HG02623 (cell line): ENCODE results near the gene HES1.

Experiments
- ATAC-seq: cut with Tn5 transposase; IDR thresholded peaks from one replicate; pipeline ENCODE4 v1.9.1; 2021; ENCODE audit warnings: moderate library complexity; ENCODE audit not compliant: unreplicated experiment

HES1 gene

GRCh38 chr3:194101592-194102432 is 34.1 kb upstream of the HES1 start:
- peak; percentile 9 for ATAC-seq

DNA sequence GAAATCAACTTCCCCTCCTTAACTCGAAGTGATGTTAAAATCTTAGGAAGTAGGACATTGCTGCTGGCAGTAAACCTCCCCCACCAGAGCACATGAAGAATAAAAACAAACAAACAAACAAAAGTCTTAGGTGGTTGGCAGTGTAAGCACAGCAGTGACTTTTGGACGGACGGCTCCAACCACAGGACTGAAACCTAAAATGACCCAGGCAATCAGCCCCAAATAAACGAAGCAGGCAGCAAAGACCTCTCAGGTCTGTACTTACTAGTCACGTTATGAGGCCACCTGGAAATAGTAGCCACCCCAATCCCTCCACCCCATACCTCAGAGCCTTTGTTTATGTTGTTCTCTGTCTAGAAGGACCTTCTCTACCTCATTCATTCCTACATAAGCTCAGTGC is 33.5 kb upstream of the HES1 start:
- no peak for ATAC-seq

DNA sequence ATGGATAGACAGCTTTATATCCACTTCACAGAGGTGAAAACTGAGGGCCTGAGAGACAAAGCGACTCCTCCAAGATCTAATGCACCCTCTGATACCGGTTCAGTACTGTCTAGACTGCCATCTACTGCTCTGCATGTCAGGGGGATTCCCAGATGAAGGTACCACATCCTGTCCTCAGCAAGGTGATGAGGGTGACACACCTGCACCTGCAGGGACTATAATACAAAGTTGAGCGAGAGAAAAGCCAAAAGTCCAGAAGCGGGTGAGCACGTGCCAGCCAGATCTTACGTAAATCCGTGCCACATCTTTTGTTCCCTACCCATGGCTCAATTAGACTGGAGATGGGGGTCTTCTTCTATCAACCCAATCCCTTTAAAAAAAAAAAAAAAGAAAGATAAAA is 32.4 kb upstream of the HES1 start:
- no peak for ATAC-seq

- ATAC-seq: no peak
Measured at GRCh38 chr3:194103983-194104751, 31.8 kb upstream of the HES1 start.

- no peak for ATAC-seq
Measured at GRCh38 chr3:194105292-194105691, 30.7 kb upstream of the HES1 start.

GRCh38 chr3:194107107-194107506 is 28.8 kb upstream of the HES1 start:
- ATAC-seq: no peak

DNA sequence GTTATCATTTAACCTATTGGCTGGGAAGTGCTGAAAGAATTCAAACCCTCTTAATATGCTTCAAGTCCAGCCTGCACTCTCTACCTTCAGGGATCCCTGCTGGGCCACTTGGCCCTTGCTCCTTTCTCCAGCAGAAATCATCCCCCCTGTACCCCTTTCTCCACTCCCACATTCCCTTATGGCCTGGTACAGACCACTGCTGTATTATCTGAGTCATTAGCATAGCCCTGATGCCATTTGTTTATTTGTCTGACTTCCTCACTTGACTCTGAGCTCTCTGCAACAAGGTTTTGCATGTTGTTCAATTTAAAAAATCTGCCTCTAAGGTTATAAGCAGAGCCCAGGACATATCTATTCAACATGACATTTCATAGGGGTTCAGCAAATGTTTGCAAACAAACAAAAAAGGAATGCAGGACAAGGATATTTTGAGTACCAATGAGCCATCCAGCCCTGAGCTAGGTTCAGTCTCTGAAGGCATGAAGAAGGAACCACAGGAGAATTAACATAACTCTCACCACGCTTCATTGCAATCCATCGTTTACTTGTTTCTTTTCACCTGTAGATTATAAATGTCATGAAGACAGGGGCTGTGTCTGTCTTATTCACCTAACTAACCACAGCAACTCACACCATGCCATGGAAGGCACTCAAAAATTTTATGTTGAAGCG is 26.6 kb upstream of the HES1 start:
- no peak for ATAC-seq

DNA sequence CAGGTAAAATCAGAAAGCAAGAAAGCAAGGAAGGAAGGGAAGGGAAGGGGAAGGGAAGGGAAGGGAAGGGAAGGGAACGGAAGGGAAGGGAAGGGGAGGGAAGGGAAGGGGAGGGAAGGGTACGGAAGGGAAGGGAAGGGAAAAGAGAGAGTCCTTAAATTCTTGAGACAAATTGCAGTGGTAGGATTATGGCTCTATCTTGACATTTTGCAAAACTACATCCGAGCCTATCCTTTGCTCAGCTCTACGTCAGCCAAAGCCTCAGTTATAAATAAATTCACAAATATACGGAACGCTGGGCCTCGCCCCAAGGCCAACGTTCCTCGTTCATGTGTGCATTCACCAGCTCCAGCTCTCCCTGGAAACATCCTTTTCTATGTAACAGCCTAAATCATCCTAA is 25.5 kb upstream of the HES1 start:
- no peak for ATAC-seq

GRCh38 chr3:194111336-194111735 is 24.6 kb upstream of the HES1 start:
- no peak for ATAC-seq

DNA sequence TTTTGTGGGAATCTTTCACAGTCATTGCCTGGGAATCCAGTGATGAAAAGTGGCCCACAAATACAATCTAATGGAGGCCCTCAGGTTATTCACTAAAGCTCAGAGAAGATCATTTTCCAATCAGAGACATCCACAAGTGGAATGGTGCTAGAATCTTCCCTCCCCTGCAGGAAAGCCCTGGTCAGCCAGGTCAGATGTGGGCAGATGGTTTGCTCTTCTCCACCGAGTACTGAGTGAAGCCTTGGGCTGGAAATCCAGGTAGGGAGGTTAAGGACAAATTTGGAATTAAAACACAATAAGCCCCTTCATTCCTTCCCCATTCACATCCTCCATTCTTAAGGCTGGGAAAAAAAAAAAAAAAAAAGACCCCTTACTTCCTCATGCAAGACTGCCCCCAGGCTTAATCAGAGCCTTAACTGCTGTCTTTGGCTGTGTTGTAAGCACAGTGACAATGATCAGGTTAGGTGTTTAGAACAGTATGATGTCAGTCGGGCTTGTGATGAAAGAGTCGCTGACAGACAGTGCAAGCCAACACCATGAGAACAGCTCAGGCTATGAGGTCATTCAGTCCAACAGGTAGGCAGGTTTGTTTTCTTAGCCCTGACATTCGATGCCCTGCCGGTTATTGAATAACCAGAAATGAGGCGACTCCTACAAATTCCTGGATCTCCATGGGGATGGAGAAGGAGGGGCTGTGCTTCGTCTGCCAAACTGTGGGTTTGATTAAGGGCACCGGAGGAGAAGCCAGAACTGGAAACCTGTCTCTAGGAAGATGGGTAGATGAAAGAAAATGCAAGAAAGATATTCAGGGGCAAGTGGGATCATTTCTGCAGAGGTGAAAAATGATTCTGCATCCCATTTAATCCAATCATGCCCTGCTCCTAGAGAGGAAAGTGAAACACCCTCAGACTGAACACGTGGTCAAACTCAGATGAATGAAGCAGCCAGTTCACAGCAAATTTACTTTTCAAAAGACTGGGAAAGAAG is 23.5 kb upstream of the HES1 start:
- no peak for ATAC-seq

GRCh38 chr3:194114123-194114522 is 21.8 kb upstream of the HES1 start:
- no peak for ATAC-seq

GRCh38 chr3:194117104-194117845 is 18.7 kb upstream of the HES1 start:
- no peak for ATAC-seq

DNA sequence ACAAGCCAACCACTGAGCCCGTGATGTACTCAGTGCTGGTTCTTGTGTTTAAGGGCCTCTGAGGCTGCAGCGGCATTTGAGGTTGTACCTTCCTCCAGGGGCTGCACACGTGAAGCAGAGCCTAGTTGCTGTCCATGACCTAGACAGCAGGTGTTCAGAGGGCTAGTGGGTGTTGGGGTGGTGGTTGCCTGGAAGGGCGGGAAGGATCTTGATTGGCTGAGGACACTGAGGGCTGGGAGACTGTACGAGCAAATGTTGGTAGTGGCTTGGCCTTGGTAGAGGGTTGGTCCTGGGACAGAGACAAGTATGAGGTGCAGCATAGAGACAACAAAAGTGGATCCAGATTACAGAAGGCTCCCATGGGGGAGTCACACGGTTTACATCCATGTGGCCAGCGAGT is 17.0 kb upstream of the HES1 start:
- no peak for ATAC-seq

GRCh38 chr3:194119831-194120590 is 15.9 kb upstream of the HES1 start:
- ATAC-seq: no peak

DNA sequence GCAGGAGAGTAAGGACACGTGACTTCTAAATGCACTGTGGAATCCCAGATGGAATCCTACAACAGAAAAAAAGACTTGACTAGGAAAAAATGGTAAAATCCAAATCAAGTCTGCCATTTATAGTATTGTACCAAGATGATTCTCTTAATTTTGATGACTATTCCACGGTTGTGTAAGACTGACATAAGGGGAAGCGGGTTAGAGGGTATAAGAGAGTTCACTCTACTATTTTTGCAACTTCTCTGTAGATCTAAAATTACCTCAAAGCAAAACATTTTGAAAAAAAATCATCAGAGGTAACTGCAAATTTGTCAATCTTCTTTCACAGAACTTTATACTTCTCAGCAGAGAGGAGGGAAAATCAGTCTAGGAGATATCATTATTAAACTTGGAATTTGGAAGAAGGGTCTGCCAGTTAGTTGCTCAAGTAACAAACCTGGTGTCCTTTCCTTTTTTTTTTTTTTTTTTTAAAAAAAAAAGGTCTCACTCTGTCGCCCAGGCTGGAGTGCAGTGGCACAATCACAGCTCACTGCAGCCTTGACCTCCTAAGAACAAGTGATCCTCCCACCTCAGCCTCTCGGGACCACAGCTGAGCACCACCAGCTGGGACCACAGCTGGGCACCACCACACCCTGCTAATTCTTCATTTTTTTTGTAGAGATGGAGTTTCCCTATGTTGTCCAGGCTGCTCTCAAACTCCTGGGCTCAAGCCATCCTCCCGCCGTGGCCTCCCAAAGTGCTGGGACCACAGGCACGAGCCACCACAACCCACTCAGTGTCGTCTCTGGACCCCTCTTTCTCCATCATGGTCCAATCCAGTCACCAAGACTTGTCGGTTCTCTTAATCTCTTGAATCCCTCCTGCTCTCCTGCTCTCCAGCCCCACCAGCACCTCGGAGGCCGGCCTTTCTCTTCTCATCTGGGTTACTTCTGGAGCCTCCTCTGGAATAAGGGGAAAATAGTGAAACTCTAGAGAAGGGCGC is 14.9 kb upstream of the HES1 start:
- ATAC-seq: no peak

DNA sequence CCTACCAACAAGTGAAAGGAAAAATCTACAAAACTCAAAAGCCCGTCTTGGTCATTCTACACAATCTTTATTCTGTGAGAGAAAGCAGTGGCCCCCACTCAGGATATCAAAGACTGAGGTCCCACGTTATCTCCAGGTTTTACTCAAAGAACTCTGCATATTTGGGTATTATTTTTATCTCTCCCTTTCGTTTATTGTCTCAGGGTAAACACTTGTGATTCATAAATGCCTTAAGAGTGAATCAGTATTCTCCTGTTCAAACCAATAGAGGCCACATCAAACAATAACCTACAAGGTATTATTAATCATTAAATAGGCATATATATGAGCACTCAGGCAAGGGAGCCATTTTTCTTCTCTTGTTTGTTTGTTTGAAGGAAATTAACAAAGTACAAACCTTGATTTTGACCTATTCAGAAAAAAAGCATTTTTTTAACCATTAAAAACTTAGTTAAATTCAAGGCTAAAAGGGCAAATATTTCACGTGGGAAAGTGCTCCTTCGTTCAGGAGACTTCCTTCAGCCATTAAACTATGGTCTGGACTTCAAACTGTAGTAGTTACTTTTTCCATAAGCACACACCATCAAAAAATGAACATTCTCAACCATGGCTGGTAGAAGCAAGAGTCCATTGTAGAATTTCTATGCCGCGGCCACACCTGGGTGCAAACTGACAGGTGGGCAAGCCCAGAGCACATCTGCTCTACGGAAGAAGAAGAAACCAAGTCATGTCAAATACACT is 13.9 kb upstream of the HES1 start:
- ATAC-seq: no peak

DNA sequence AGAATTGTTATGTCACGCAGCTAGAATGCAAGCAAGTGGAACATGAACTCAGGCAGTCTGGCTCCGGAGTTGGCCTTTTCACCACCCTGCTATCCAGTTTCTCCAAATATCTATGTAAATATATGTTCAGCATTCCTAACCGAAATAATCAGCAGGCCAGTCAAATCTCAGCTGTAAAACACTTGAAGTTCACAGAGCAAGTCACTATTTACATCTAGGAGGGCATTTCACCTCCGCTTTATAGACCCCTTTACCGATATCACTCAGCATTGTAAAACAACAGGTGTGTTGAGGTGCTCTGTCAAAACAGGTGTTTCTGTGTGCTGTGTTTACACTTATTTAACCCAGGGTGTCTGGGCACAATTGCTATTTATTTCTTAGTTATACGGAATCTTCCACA is 12.2 kb upstream of the HES1 start:
- no peak for ATAC-seq
